Right lobe of liver (tissue), 4 donors: Measurements from ENCODE around the gene TTLL3.

Experiments used
- POLR2A ChIP-seq: fragments of 450-650 bp; IDR thresholded peaks from one replicate; pipeline ENCODE4 v1.6.1; 2017; ENCODE audit warnings: antibody characterized with exemption, mild to moderate bottlenecking
- TF ChIP-seq, protein P1 (sequence below), 4 donors: fragments of 200-600 bp in 3 of 4; fragments of 450-650 bp in 1 of 4; IDR thresholded peaks; one replicate each; pipeline versions ENCODE4 v1.5.1 to v1.8.0; 2016 to 2022; ENCODE audit warnings: antibody characterized with exemption in 4 of 4, mild to moderate bottlenecking in 2 of 4
- donor health status: DM: no; HTN: no; CAD: no.
- donor health status: DM: no; HTN: no; CAD: no.
- donor health status: DM: no; HTN: yes; CAD: no.

DNA sequence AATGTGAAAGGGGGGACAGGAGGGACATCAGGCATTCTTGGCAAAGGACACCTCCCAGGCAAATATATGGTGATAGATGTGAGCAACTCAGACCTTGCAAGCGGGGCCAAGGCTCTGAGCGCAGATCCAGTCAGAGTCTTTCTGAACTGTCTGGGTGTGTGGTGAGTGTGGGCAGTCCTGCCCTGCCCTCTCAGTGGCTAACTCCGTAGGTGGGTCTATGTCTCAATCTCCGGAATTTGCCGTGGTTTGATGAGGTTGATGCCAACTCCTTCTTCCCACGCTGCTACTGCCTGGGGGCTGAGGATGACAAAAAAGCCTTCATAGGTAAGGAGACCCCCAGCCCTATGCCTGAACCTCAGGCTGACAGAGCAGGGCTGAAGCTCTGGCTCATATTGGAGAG is 7.4 kb downstream of the TTLL3 start:
- TF ChIP-seq, protein P1, sequence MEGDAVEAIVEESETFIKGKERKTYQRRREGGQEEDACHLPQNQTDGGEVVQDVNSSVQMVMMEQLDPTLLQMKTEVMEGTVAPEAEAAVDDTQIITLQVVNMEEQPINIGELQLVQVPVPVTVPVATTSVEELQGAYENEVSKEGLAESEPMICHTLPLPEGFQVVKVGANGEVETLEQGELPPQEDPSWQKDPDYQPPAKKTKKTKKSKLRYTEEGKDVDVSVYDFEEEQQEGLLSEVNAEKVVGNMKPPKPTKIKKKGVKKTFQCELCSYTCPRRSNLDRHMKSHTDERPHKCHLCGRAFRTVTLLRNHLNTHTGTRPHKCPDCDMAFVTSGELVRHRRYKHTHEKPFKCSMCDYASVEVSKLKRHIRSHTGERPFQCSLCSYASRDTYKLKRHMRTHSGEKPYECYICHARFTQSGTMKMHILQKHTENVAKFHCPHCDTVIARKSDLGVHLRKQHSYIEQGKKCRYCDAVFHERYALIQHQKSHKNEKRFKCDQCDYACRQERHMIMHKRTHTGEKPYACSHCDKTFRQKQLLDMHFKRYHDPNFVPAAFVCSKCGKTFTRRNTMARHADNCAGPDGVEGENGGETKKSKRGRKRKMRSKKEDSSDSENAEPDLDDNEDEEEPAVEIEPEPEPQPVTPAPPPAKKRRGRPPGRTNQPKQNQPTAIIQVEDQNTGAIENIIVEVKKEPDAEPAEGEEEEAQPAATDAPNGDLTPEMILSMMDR (IDR thresholded peaks at IDR 0.05) = no peak
- TF ChIP-seq POLR2A = no peak
